ENCODE data around the gene RAB40C. TPM values are rescaled to one million over a fixed set of nuclear protein-coding genes. Genes with fewer than 3 reads are reported as not detected.
A peak's percentile ranks its signal among the peaks of the same experiment; 100 is the strongest.
"Not testable (repeated sequence)": the region's sequence is repeated elsewhere in the genome, so short reads cannot be mapped to it uniquely, and the experiment has no call there.

The RAB40C gene
- total and polyA plus RNA-seq, 9 of the 15 experiments (the other 6 are each of a cell fraction or from before 2014, with no cell fraction given) = 0.17 to 23.4 (median 8.7) TPM

GRCh38 chr16:596736-597060, 6.8 kb downstream of the RAB40C start (continued):
- no peak for TF ChIP-seq CSDE1 (IDR thresholded peaks at IDR 0.05)
- no peak for TF ChIP-seq NUFIP1 (IDR thresholded peaks at IDR 0.05; ENCODE audit: partially characterized antibody)
- TF ChIP-seq EWSR1 (IDR thresholded peaks at IDR 0.05; ENCODE audit: borderline replicate concordance, low read depth, partially characterized antibody) = no peak
- TF ChIP-seq TFAM (CRISPR knock-in tag; conservative IDR thresholded peaks at IDR 0.05) = no peak

- 100% methylated on average over 5 of the region's 7 CpGs for WGBS (ENCODE audit: insufficient coverage, low coverage, missing lambda C conversion rate)
- DNase-seq (ENCODE audit: extremely low read depth in 1 of 4, low spot score in 3 of 4); H3K4me3 ChIP-seq; H2AFZ ChIP-seq (ENCODE audit: low read depth, low read length); POLR2A ChIA-PET; FAIRE-seq; ATAC-seq; H3K9me1 ChIP-seq (ENCODE audit: control insufficient read depth, insufficient read depth, low read length); H3K27me3 ChIP-seq (ENCODE audit: control insufficient read depth in 2 of 2, insufficient read depth in 2 of 2, low read length in 2 of 2); H4K20me1 ChIP-seq (replicated peaks; ENCODE audit: control insufficient read depth, insufficient read depth, low read length); H3K9ac ChIP-seq (ENCODE audit: insufficient read depth in 1 of 2, low read depth in 2 of 2, low read length in 2 of 2); H3K4me2 ChIP-seq (ENCODE audit: insufficient read depth, low read length); intact Hi-C loops (cut with micrococcal nuclease); CTCF ChIA-PET (ENCODE audit: low intra/inter-chr PET ratio); H3K27ac ChIP-seq (ENCODE audit: extremely low read depth, low read depth, low read length); H3K9me3 ChIP-seq (replicated peaks; ENCODE audit: control insufficient read depth, insufficient read depth, low read depth, low read length); in situ Hi-C loops (cut with MboI); BruUV-seq (replicated peaks): not testable (repeated sequence)
- peak; percentile 70 for TF ChIP-seq ZNF121 (CRISPR knock-in tag; conservative IDR thresholded peaks at IDR 0.05)
- Histone ChIP-seq H3K4me1 (replicated peaks in 1 of 2; ENCODE audit: control insufficient read depth in 2 of 2, insufficient read depth in 2 of 2, low read length in 2 of 2) (peaks cover 0 to 29% of the 10 kb centered on the region in 2 experiments; a peak in 3 of 5 replicates), H3K79me2 (ENCODE audit: control insufficient read depth, insufficient read depth, low read length) (peaks cover 63% of the 10 kb centered on the region), H3K36me3 (ENCODE audit: control insufficient read depth, insufficient read depth, low read length) (peaks cover 47% of the 10 kb centered on the region; the same call in 2 of the 3 replicates)
Measured at GRCh38 chr16:597655-598054, 7.8 kb downstream of the RAB40C start.
